ACC112 (cell line): Measurements from ENCODE around the gene IGFBP5.

ENCODE experiments used
- H2AFZ ChIP-seq: fragments of 200-600 bp; sonication (generic); one replicate; pipeline ENCODE4 v1.6.0; 2017; ENCODE audit warnings: antibody characterized with exemption, low read length; ENCODE audit not compliant: unreplicated experiment
- H3K27ac ChIP-seq: fragments of 200-600 bp; sonication (generic); 2 replicates; pipeline ENCODE4 v1.5.1; 2014; ENCODE audit warnings: low read depth, mild to moderate bottlenecking, antibody characterized with exemption, low read length, moderate library complexity
- H3K27me3 ChIP-seq: fragments of 200-600 bp; sonication (generic); 2 replicates; pipeline ENCODE4 v1.6.1; 2014; ENCODE audit warnings: mild to moderate bottlenecking, antibody characterized with exemption, low read length, moderate library complexity, mixed read lengths; ENCODE audit not compliant: insufficient read depth
- H3K36me3 ChIP-seq: fragments of 200-600 bp; sonication (generic); 2 replicates; pipeline ENCODE4 v1.6.1; 2016; ENCODE audit warnings: mild to moderate bottlenecking, antibody characterized with exemption, low read length, moderate library complexity, mixed read lengths; ENCODE audit not compliant: insufficient read depth
- H3K4me1 ChIP-seq: fragments of 200-600 bp; sonication (generic); one replicate; pipeline ENCODE4 v1.6.1; 2016; ENCODE audit warnings: low read length, mixed read lengths; ENCODE audit not compliant: insufficient read depth, unreplicated experiment, control insufficient read depth
- H3K4me3 ChIP-seq: fragments of 200-600 bp; sonication (generic); 2 replicates; pipeline ENCODE4 v1.5.1; 2014; ENCODE audit warnings: mild to moderate bottlenecking, low read depth, low read length
- H3K79me2 ChIP-seq: fragments of 200-600 bp; sonication (generic); one replicate; pipeline ENCODE4 v1.6.0; 2016; ENCODE audit warnings: low read length; ENCODE audit not compliant: control insufficient read depth, unreplicated experiment, insufficient read depth

The IGFBP5 gene

DNA sequence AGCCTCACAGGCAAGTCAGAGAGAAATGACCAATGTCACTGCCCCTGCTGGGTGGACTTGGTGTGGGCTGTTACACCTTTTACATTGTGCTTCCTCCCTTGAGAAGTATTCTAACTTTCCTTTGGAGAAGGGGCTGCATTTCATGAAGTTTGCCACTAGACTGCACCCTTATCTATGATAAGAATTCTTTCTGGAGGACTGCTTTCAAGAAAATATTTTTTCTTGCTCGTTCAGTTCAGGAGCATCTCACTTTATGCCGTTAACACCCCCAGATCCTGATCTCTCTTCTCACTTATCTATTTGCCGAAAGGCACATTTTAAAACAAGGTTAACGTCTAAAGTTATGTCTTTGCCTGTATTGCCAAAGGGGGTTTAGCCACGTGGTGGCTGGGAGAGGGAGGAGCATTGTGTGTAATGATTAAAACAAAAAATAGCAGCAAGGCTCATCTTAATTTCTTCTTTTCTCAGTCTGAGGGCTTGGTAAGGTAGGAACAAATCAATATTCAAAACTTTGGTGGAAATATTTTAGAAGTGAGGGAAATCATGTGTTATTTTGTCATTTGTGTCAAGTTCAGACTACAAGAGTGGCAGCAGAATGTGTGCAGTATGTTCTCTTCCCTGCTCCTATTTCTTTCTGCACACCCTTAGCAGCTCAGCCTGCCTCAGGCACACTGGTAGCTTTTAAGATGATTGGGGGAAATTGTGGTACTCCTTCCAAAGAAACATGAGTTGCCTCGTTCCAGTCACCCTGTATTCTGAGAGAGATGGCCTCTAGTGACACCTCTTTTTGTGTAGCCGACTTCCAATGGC lies 1.6 kb upstream of the IGFBP5 start:
- no peaks in the 10 kb centered on the region for H3K79me2 ChIP-seq
- H3K27ac ChIP-seq: no peak overlapping the region
- no peak overlapping the region for H2AFZ ChIP-seq
- no peak overlapping the region for H3K4me3 ChIP-seq
- peaks cover 45% of the 10 kb centered on the region for H3K27me3 ChIP-seq
- no peaks in the 10 kb centered on the region for H3K36me3 ChIP-seq
- peaks cover 14% of the 10 kb centered on the region for H3K4me1 ChIP-seq

GRCh38 chr2:216696321-216696720 lies 972 bp upstream of the IGFBP5 start:
- Histone ChIP-seq H3K4me3 (no peak overlapping the region), H3K36me3 (no peaks in the 10 kb centered on the region), H3K27me3 (peaks cover 45% of the 10 kb centered on the region), H2AFZ (no peak overlapping the region), H3K27ac (no peak overlapping the region), H3K4me1 (peaks cover 15% of the 10 kb centered on the region), H3K79me2 (no peaks in the 10 kb centered on the region)

DNA sequence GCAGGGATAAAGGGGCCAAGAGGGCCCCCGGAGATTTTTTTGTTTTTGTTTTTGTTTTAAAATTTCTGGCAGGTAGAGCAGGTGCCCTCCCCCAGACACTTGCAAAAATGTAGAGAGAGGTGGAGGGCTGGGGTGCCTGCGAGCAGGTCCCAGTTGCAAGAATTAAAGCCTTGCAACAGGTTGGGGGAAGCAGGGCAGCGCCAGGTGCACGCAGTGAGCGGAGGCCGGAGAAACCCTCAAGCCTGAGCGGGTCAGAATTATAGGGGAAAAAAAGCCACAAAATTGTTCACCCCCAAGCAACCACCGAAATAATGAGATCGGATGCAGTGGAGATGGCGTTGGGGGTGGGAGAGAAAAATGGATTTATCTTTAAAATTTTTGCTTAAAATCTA lies 527 bp downstream of the IGFBP5 start:
- Histone ChIP-seq H3K27ac (no peak overlapping the region), H3K4me1 (peaks cover 22% of the 10 kb centered on the region), H2AFZ (no peak overlapping the region)

GRCh38 chr2:216694082-216694825 lies 1.1 kb downstream of the IGFBP5 start:
- Histone ChIP-seq H3K27ac (no peak overlapping the region), H3K27me3 (peaks cover 34% of the 10 kb centered on the region), H3K4me1 (peaks cover 22% of the 10 kb centered on the region), H3K79me2 (no peaks in the 10 kb centered on the region), H3K4me3 (peak overlapping the region; percentile 77), H2AFZ (no peak overlapping the region), H3K36me3 (no peaks in the 10 kb centered on the region)

More for the DNA sequence above, 527 bp downstream of the IGFBP5 start:
- Histone ChIP-seq H3K4me3 (peak overlapping the region; percentile 77), H3K27me3 (peaks cover 36% of the 10 kb centered on the region), H3K79me2 (no peaks in the 10 kb centered on the region), H3K36me3 (no peaks in the 10 kb centered on the region)

- Histone ChIP-seq H3K36me3 (no peaks in the 10 kb centered on the region), H3K4me3 (peak overlapping the region; percentile 77), H3K79me2 (no peaks in the 10 kb centered on the region), H3K27me3 (peaks cover 30% of the 10 kb centered on the region), H3K27ac (no peak overlapping the region), H2AFZ (no peak overlapping the region), H3K4me1 (peaks cover 22% of the 10 kb centered on the region)
These were observed 1.8 kb downstream of the IGFBP5 start for GRCh38 chr2:216693414-216694080.

GRCh38 chr2:216692636-216693413 lies 2.5 kb downstream of the IGFBP5 start:
- H3K4me1 ChIP-seq: peaks cover 22% of the 10 kb centered on the region
- H3K79me2 ChIP-seq: no peaks in the 10 kb centered on the region
- H3K4me3 ChIP-seq: peak overlapping the region; percentile 76
- H3K27ac ChIP-seq: no peak overlapping the region
- H3K27me3 ChIP-seq: peaks cover 23% of the 10 kb centered on the region
- no peaks in the 10 kb centered on the region for H3K36me3 ChIP-seq
- H2AFZ ChIP-seq: peak overlapping the region; percentile 75

DNA sequence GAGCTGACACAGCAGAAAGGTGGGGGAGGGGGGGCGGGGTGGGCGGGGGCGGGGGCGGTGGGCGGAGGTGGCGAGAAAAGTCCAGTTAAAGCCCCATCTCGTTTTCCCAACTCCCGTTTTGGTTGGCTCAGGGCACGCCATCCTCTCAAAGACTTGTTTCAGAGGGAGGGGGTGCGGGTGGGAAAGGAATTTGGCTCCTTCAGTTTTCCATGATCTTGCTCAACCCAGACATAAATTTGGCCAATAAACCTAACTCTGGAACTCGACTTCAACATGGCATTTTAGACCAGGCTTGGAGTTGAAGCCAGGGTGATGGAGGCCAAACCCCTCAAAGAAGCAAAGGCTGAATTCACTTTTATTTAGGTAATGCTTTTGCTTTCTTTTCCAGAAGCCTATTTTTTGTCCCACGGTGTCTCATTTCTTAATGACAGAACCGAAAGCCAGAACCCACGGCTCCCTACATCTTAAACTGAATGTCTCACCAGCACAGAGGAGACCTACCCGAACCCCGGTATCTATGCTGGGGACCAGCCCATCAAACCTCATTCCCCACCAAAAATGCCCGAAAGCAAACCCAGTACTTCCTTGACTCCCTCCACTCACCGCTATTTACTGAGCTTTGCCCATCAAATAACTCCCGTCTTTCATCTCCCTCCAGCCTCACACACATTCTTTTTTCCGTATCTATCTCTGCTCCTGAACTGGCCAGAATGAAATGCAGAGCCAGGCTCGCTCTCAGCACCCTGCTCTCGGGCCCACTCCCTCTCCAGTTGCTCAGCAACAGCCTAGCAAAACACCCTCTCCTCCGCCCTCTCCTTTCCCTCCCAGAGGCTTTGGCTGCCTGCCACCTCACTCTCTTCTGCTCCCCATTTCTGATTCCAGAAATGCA lies 4.3 kb downstream of the IGFBP5 start:
- Histone ChIP-seq H2AFZ (peak overlapping the region; percentile 10), H3K4me1 (peaks cover 22% of the 10 kb centered on the region), H3K36me3 (no peaks in the 10 kb centered on the region), H3K27ac (peak overlapping the region; percentile 30; the same call in 1 of the 2 replicates), H3K4me3 (peak overlapping the region; percentile 74), H3K79me2 (no peaks in the 10 kb centered on the region), H3K27me3 (peaks cover 21% of the 10 kb centered on the region)

DNA sequence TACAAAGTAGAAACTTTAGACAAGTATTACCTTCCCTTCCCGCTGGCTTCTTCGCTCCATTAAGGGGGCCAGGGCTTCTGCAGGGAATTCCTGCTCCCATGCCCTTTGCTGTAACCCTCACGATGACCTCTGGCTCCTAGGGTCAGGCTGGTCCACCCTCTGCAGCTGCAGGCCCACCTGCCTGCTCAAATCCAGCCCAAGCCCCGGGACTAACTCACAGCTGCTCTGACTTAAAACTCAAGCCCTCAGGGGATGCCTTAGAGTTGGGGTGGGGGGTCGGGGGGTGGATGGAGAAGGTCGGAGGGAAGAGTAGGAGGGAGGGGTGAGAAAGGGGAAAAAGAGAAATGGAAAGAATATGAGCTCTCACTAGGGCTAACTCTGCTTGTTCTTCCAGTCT lies 4.9 kb downstream of the IGFBP5 start:
- peak overlapping the region; percentile 22; the same call in 1 of the 2 replicates for H3K4me3 ChIP-seq
- no peaks in the 10 kb centered on the region for H3K79me2 ChIP-seq
- H3K36me3 ChIP-seq: no peaks in the 10 kb centered on the region
- no peak overlapping the region for H3K27ac ChIP-seq
- peaks cover 19% of the 10 kb centered on the region for H3K27me3 ChIP-seq
- peaks cover 19% of the 10 kb centered on the region for H3K4me1 ChIP-seq
- H2AFZ ChIP-seq: no peak overlapping the region

DNA sequence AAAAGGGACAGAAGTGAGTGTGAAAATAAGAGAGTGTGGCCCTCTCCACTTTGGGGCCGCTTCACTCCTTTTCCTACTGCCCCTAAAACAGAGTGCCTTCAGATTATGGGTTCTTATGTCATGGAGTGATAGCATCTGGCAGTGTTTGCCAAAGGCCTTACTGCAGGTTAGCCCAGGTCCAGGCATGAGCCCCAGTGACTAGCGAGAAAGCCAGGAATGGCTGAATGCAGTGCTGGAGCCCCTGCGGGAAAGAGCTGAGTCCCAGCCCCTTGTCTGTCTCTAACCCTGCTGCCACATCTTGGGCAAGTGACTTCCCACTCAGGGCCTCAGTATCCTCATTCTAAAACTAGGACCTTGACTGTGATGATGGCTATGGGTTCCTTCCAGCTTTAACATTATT lies 6.0 kb downstream of the IGFBP5 start:
- peaks cover 10% of the 10 kb centered on the region for H3K27me3 ChIP-seq
- no peak overlapping the region for H3K4me3 ChIP-seq
- H3K27ac ChIP-seq: no peak overlapping the region
- peaks cover 10% of the 10 kb centered on the region for H3K4me1 ChIP-seq
- no peak overlapping the region for H2AFZ ChIP-seq
- no peaks in the 10 kb centered on the region for H3K79me2 ChIP-seq
- no peaks in the 10 kb centered on the region for H3K36me3 ChIP-seq
